Endothelial cell of umbilical vein (primary cell): ENCODE measurements around the gene KCNG1.

Experiments
- POLR2A ChIP-seq: IDR thresholded peaks from 2 replicates; pipeline ENCODE4 v1.6.1; 2012; ENCODE audit warnings: low read depth, mild to moderate bottlenecking, control low read depth, low read length
- TF ChIP-seq, protein P1 (sequence below), 2 donors: IDR thresholded peaks; 1 replicate in 1 of 2; 2 replicates in 1 of 2; pipeline ENCODE4 v1.5.1; 2011; ENCODE audit warnings: low read length in 2 of 2, mild to moderate bottlenecking in 2 of 2, moderate library complexity in 2 of 2, control low read depth in 1 of 2, inconsistent platforms in 1 of 2, low read depth in 1 of 2; ENCODE audit not compliant: insufficient read depth in 1 of 2; ENCODE audit errors: extremely low read depth in 1 of 2
- TF ChIP-seq, protein P2 (sequence below): IDR thresholded peaks from 2 replicates; pipeline ENCODE4 v1.6.1; 2011; ENCODE audit not compliant: insufficient read depth, insufficient read length

DNA sequence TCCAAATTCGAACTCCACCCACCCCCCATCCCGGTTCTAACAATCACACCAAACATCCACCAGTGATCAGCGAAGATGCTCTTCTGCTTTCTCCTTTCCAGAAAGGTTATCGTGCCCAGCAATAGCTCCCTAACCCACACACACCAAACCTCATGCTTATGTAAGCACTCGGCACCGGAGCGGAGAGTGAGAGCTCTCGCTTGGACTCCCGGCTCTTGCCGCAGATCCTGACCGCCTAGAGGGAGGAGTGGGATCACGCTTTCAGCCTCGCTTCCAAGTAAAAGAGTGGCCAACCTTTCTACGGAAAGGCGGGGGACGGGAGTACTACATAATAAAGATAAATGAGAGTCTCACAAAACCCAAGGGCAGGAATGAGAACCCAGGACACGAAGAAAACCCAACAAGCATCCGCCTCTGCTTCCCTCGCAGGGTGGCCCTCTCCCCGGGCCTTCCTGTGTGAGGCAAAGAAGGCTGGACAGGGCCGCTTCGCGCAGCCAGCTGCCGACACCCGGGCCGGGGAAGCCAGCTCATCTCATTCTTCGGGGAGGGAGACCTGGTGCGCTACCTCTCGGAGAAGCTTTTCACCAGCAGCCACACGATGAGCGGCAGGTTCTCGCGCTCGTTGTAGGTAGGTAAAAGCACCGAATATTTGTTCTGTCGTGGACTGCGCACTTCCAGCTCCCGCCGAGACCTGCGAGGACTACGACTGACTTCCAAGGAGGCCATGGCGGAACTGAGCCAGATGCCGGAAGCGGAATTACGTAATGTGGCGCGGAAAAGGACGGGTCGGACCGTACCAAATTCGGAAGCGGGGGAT lies 64.9 kb downstream of the KCNG1 start, which contains the start of gene DPM1:
- peak; percentile 93 for TF ChIP-seq POLR2A
- TF ChIP-seq, protein P1, sequence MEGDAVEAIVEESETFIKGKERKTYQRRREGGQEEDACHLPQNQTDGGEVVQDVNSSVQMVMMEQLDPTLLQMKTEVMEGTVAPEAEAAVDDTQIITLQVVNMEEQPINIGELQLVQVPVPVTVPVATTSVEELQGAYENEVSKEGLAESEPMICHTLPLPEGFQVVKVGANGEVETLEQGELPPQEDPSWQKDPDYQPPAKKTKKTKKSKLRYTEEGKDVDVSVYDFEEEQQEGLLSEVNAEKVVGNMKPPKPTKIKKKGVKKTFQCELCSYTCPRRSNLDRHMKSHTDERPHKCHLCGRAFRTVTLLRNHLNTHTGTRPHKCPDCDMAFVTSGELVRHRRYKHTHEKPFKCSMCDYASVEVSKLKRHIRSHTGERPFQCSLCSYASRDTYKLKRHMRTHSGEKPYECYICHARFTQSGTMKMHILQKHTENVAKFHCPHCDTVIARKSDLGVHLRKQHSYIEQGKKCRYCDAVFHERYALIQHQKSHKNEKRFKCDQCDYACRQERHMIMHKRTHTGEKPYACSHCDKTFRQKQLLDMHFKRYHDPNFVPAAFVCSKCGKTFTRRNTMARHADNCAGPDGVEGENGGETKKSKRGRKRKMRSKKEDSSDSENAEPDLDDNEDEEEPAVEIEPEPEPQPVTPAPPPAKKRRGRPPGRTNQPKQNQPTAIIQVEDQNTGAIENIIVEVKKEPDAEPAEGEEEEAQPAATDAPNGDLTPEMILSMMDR (IDR thresholded peaks at IDR 0.05; ENCODE audit: extremely low read depth in 1 of 2, insufficient read depth in 1 of 2, low read depth in 1 of 2, low read length in 2 of 2), result no peak
- TF ChIP-seq, protein P2, sequence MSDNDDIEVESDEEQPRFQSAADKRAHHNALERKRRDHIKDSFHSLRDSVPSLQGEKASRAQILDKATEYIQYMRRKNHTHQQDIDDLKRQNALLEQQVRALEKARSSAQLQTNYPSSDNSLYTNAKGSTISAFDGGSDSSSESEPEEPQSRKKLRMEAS, result no peak
